Stimulated activated CD4-positive, alpha-beta T cell treated with anti-CD3 and anti-CD28 coated beads, Interleukin-12 subunit alpha, Interleukin-12 subunit beta, amount 100 ng/mL, for 48 hours (primary cell): ENCODE results near the gene ACVR1C.
A peak's percentile ranks its signal among the peaks of the same experiment; 100 is the strongest.

Source experiments
- DNase-seq, 3 donors: peaks; one replicate each; pipeline ENCODE4 v3.0.0-alpha.2; 2020; ENCODE audit warnings: low read depth in 2 of 3, low spot score in 1 of 3

ACVR1C gene

DNA sequence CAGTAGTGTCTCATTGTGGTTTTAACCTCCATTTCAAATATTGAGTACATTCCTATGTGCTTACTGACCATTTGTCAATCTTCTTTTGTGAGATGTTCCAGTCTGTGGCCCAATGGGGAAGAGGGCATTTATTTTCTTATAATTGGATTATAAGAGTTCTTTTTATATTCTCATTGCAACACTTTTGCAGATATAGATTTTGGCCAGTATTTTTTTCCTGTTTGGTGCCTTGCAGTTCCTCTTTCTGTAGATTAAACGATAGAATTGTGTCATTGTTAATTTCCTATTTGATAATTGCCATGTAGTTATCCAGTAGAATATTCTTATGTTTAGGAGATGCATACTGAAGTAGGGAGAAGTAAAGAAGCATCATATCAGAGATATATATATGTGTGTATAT, 128.3 kb downstream of the ACVR1C start:
- DNase-seq: no peak

DNA sequence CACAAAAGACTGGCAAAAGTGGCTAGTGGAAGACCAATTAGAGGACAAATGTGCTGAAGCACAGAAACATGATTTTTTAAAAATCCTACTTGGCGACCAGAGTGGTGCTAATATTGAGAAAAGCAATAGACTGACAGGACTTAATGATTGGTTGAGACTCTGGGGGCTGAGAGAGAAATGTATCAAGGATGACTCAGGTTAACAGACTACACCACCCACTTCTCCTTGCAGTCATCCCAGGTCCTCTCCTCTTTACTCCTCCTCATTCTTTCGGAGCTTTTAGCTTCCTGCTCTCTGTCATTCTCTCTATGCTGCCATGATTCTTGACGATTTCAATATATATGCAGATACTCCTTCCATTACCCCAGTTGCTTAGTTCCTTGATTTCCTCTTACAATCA, 130.2 kb downstream of the ACVR1C start:
- no peak for DNase-seq

DNA sequence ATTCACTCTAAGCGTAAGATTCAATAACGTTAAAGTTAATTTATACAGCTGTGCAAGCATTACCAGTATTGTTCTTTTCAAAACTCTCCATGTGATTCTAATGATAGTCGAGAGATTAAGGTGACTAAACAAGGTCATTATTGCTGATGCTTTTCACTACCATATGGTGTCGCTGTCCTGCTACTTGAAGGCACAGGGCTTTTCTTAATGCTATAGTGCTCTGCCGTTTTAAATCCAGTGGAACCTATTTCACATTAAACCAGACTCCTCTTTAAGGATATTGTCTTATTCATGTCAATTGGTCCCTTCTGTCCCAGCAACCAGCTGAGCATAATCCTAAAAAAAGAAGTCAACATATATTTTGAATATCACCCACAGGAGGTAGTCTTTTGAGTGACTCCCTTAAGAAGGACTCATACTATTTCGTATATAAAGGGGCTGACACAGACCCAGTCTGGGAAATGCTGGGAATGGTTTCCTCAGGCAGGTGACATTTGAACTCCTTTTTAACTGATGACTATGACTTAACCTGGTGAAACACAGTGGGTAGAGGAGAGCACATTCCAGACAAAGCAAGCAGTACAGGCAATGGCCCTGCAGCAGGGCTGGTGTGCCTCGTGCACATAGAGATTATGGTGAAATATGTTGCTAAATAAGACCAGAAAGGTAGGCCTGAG, 130.9 kb downstream of the ACVR1C start:
- no peak for DNase-seq

DNA sequence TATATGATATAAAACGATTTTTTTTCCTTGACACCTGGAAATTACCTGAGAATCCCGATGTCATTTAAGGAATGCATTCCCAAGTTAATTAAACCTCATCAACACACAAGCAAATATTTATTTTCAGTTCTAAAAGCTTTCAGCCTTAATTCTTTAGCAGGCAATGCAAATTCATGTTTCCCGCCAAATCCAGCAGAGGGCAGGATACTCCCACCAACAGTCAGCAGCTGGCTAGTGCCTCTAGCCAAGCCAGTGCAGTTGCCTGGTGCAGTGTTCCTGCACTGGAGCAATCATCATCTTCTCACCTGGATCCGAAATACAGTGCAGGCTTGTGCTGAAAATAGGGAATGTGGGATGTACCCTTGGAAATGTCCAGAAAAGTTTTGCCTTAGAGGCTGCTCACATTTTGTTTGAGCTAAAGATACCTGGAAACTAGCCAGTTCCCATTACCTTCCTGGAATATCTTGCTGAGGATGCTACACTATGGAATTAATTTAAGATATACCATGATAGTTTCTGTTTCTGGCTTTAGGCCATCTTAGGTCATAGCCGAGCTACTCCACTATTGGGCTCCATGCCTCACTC, 136.4 kb downstream of the ACVR1C start:
- peak; percentile 61 to 79 (median 65) for DNase-seq

DNA sequence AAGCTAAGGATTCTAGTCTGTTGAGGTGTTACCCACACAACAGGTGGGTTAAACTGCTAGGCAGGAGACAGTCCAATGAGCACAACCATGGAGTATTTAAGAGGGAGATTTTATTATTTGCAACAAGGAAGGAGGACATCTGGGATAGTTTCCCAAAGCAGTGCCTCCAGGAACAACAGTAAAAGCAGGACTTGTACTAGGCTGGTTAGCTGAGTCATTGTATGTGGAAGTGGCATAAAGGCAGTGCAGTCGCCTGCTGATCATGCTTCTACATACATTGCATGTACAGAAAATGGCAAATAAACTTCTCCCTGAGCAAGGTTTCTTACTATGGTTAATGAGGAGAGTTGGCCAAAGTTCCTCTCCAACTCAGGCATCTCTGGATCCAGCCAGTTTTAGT, 138.7 kb downstream of the ACVR1C start:
- DNase-seq: no peak

DNA sequence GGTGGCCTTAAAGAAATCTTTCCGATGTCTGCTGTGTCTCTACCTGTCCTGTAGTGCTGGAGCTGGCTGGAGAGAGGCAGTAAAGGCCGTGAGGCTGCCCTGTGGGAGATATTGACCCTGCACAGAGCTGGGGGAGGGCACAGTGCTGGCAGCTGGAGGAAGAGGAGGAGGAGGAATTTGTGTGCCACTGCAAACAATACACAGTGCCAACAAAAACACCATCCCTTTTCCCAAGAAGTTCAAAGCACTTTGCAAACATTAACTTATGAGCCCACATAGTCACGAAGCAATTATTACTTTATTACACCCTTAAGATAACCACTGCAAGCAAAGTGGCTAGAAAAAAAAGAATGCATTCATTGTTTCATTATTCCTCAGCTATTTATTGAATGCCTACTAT, 139.8 kb downstream of the ACVR1C start:
- no peak for DNase-seq

DNA sequence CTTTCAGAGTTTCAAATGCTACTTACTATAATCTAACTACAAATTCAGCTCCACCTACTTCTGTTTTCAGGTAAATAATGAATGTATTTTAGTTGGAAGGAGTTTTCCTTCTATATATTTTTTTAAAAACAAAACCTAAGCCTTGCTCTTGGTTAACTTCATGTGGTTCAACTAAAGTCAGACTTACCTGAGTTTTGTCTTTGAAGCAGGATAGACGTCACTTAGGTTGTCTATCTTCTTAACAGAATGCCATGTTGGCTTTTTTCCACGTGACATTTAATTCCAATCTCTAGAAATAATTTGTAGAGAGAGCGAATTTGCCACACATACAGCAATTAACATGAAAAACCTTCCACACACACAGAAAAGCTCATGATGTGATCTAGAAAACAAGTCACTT, 140.9 kb downstream of the ACVR1C start:
- DNase-seq: no peak

DNA sequence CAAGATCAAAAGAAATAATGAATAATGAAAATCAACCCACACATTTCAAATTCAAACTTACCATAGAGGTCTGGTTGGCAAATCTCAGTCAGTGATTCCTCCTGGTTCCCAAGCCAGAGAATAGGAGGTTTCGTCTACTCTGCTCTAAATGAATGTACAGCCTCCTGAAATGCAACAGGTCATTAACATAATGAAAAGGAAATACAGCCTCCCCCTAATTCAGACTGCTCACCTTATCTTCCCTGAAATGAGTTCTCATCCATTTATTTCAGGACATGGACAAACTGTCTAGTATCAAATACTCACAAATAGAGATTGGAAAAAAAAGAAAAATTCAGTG, 141.4 kb downstream of the ACVR1C start:
- no peak for DNase-seq

DNA sequence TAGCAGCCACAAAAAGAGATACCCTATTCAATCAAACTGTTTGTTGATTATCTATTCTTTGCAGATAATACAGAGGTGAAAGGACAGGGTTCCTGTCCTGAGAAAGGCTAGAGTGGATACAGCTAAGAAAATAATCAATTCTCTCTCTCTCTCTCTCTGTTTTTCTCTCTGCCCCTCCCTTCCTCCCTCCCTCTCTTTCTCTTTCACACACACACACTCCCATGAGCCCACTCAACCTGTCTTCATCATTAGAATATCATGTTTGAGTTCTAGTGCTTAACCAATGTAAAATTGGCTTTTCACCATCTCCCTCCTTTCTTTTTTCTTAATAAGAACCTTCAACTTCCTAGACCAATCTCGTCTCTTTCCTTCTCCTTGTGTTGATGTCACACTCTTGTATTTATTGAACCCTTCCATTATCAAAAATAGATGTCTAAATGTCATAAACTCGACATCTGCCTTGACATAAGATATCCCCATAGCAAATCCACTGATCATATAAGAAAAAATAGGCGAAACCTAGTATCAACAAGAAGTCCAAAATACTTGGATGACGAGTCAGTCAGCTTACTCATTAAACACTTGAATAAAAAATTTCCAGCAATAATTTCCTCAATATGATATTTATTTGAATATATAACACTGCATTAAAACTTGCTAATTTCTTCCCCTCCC, 141.9 kb downstream of the ACVR1C start:
- DNase-seq: no peak

DNA sequence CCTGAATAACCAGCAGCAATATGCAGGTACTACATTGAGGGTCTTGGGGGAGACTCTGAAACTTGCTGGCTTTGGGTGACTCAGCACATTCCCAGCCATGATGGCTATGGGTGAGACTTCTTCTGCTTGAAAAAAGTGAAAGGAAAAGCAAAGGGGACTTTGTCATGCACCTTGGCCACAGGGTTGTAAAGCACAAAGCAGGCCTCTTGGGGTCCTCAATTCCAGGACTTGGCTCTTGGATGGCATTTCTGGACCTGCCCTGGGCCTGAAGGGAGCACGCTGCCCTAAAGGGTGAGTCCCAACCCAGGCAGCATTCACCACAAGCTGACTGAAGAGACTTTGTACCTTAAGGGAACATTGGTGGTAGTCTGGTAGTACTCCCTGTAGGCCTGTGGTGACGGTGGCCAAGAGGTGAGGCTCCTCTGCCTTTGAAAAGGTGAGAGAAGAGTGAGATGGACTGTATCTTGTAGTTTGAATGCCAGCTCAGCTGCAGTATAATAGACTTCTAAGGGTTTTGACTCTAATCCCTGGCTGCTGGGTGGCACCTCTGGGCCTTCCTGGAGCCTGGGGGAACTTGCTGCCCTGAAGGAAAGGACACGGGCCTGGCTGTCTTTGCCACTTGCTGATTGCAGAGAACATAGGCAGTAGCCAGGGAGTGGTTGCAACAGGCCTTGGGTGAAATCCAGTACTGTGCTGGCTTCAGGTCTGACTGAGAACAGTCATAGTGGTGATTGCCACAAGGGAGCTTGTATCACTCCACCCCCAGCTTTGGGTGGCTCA, 148.3 kb downstream of the ACVR1C start:
- DNase-seq: peak; percentile 55 to 61 (median 56)

DNA sequence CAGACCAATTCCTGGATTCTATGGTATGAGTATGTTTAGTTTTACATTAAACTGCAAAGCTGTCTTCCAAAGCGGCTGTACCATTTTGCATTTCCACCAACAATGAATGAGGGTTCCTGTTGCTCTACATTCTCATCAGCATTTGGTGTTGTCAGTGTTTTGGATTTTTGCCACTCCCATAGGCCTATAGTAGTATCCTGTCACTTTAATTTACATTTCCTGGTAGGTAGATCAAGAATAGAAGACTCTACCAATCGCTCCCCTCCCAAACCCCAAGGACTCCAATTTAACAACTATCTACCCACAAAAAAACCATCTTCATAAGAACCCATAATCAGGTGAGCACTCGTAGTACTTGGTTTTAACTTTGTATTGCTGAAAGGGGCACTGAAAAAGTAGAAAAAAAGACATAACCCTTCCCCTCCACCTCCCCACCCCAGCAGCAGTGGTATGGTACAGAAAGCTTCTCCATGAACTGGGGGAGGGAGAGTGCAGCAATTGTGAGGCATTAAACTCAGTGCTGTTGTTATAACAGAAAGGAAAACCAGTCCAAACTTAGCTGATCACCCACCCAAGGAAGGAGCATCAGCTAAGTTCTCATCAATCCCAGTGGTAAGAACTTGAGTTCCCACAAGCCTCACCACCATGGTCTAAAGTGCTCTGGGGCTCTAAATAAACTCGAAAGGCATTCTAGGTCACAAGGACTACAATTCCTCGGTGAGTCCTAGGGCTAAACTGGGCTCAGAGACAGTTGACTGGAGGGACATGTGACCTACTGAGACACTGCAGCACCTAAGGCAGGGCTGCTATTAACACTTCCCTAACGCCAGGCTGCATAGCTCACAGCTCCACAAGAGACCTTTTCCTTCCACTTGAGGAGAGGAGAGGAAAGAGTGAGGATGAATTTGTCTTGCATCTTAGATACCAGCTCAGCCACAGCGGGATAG, 149.3 kb downstream of the ACVR1C start:
- DNase-seq: no peak

DNA sequence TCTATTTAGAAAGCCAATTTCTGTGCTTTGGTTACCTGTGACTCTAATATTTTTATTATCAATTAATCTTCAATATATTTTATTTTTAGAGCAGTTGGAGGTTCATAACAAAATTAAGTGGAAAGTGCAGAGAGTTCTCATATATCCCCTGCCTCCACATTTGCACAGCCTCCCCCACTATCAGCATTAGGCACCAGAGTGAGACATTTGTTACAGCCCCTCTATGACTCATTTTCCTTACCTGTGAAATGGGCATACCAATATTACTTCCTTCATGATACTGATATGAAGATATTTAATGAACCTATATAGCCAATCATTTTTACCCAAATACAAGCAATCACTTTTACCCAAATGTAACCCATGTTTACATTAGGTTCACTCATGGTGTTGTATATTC, 150.7 kb downstream of the ACVR1C start:
- no peak for DNase-seq

DNA sequence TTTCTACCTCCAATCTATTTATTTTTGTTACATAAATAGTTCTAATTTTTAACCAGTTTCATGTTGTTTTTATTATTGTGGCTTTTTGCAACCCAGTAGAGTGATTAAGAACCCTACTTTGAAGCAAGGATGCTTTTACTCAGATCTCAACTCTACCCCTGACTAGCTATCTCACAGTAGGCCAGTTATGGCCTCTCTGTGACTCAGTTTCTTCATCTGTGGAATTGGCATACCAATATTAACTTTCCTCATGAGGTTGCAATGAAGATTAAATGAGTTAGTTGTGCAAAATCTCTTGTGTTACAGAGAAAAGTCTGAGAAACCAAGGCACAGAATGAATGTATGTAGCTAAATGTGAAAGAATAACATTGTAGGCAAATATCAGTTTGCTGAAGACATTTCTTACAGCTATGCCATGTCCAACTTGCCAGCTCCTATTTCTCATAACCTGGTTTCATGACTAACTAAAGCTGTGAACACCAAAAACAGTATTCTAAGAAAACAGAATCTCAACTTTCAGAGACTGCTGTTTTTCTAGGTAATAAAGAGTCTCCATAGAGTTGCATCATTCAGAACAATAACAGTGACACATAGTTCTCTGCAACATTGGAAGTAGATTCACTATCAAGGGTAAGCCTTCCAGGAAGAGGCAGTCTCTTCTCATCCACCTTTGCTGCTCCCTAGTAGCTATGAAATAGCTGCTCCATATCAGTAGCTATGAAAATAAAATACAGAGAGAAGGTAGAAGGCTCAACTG, 151.5 kb downstream of the ACVR1C start:
- no peak for DNase-seq
